Stimulated activated CD8-positive, alpha-beta memory T cell treated with anti-CD3 and anti-CD28 coated beads, Interleukin-4, amount 100 ng/mL, for 1 hour (primary cell): ENCODE results near the gene ABLIM1.

Experiments used
- DNase-seq, 2 donors: peaks; one replicate each; pipeline ENCODE4 v3.0.0-alpha.2; 2020; ENCODE audit warnings: low read depth in 2 of 2, low spot score in 1 of 2

Gene ABLIM1

DNA sequence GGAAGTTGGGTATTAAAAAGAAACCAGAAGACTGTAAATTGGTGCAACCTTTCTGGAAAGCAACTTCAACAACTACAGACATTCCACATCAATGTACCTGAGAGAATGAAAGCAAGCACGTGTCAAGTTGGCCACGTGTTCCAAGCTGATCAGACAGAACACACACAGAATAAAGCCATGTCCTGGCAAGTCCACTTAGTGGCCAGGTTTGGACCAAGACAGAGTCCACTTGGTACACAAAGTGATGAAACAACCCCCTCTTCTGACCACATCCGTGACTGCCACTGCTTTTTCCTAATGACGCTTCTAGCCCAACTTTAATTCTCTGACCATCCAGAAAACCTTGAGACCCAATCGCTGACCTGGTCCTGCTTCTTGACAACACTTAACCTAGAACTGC, 109.4 kb downstream of the ABLIM1 start:
- no peak for DNase-seq

DNA sequence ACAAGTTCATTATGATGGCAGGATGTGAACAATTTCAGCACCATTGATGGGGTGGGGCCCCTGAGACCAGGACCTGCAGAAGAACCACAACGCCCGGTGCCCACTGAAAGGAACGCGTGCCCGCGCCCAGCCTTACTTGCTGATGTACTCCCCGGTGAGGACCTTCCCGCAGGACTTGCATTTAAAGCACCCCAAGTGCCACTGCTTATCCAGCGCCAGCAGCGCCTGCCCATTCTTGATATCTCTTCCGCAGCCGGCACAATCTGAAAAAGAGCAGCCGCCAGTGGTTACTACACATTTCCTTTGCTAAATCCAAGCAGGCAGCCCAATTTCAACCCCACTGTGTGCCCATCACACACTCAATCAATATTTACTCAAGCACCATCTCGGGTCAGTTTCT, 110.6 kb downstream of the ABLIM1 start:
- DNase-seq = no peak

DNA sequence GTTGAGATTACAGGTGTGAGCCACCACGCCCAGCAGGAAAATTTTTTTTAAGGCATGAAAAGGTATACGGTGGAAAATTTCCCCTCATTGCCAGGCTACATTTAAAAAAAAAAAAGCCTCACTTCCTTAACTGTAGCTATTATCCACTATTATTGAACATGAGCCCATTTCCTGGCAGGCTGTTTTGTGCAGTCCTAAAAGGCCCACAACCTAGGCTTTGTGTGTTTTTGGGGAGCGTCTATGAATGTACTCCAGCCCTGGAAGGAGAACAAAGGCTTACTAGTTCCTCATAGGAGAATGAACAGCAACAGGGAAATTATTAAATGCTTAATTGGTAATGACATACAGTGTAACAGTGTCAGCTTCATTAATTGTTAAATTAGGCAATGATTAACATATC, 111.0 kb downstream of the ABLIM1 start:
- no peak for DNase-seq

DNA sequence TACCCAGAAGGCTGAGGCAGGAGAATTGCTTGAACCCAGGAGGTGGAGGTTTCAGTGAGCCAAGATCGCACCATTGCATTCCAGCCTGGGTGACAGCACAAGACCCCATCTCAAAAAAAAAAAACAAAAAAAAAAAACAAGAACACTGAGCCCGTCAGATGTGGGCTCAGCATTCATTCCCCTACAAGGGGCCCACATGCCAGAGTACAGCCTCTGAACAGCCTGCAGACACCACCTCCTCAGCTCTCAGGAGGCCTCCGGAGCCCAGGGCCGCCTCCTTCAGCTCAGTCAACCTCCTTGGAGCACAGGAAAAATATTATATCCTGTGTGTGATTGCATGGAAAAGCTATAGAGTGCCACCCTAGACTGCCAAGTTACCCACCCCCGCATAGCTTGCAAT, 112.3 kb downstream of the ABLIM1 start:
- no peak for DNase-seq

GRCh38 chr10:114545071-114545470, 113.0 kb downstream of the ABLIM1 start:
- no peak for DNase-seq

DNA sequence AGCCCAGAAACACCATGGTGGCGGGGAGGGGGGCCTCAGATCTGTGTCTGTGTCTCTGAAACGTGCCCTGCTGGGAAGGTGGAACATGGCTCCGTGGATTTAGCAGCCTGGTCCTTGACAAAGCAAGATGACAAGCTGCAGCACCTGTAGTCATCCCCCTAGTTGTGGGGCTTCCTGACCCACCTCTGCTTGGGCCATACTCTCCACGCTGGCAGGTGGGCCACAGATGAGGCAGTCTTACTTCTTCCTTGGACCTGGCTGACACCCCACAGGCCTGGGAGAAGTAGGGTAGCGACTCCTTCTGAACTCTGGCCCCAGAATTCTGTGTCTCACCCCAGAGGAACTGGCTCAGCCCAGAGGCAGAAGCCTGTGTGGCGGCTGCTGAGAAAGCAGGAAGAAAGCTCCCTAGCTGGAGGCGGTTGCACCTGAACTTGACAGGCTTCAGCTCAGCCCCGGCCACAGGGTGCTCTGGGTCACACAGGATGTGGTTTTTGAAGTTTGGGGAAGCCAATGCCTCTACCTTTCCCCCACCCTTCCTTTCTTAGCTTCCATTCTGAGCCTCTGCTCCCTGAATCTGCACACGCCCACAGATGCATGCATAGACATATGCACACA, 113.9 kb downstream of the ABLIM1 start:
- peak; percentile 20 to 46 for DNase-seq

GRCh38 chr10:114543456-114543855, 114.6 kb downstream of the ABLIM1 start:
- no peak for DNase-seq

- DNase-seq = no peak
Observed at GRCh38 chr10:114542373-114542772, 115.7 kb downstream of the ABLIM1 start.

- DNase-seq = no peak
Observed at GRCh38 chr10:114541797-114542160, 116.3 kb downstream of the ABLIM1 start.

GRCh38 chr10:114541081-114541796, 116.8 kb downstream of the ABLIM1 start:
- peak; percentile 36 to 57 for DNase-seq

DNA sequence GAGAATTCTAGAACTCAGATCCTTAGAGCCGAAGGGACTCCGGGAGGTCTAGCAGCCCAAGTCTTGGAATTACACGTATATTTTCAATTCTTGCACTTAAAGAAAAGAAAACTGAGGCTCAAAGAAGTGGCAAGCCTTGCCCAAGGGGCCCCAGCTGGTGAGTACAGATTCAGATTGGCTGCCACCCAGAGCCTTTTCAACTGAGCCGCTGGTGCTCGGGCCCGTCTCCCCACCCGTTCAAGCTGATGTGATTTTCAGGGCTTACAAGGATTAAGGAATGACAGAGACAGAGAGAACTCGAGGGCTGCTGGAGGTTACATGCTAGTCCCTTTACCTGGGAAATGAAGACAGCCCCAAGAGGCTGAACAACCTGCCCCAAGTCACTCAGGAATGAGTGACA, 117.8 kb downstream of the ABLIM1 start:
- no peak for DNase-seq

GRCh38 chr10:114539623-114540022, 118.5 kb downstream of the ABLIM1 start:
- DNase-seq = no peak

- peak in 1 of 2 donors; percentile 18 for DNase-seq
Observed at GRCh38 chr10:114538181-114538906, 119.7 kb downstream of the ABLIM1 start.

- no peak for DNase-seq
Observed at GRCh38 chr10:114537736-114538135, 120.3 kb downstream of the ABLIM1 start.

GRCh38 chr10:114534571-114534981, 123.5 kb downstream of the ABLIM1 start:
- no peak for DNase-seq

GRCh38 chr10:114532226-114532625, 125.8 kb downstream of the ABLIM1 start:
- no peak for DNase-seq

- peak; percentile 72 to 76 for DNase-seq
Observed at GRCh38 chr10:114526504-114527238, 131.4 kb downstream of the ABLIM1 start.

DNA sequence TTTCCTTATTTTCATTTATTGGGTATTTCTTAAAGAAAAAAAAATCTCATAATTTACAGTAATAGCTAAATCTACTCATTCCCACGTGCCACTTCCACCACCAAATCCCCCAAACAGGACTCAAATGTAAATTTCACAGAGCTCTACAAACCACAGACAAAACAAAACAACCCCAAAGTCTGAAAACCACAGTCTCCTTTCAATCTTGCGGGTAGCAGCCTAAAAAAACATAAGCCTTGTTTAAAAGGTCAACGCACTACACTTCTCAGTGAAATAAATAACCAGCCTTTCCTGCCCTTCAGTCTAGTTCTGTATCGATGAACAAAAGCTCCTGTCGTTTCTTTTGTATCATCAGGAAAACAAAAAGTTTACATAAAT, 132.0 kb downstream of the ABLIM1 start:
- DNase-seq = no peak

GRCh38 chr10:114525368-114525949, 132.6 kb downstream of the ABLIM1 start:
- no peak for DNase-seq

DNA sequence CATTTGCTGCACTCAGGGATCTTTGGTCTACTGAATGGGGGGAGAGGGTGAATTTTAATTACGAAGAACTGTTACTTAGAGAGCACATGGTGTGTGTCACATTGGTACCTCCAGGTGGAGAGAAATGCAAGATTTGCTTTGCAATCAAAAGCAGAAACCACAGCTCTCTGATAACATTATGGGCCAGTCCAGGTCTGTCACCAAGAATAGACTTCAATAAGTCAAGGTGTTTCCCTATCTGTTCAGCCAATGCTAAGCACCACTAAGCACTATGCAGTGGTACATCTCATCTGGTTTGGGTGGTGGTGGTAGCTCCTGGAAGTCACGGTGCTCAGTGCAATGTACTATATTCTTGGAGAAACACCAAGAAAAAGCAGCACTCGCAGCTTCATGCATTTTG, 134.2 kb downstream of the ABLIM1 start:
- no peak for DNase-seq

GRCh38 chr10:114521255-114521654, 136.8 kb downstream of the ABLIM1 start:
- no peak for DNase-seq
